Smooth muscle cell of the brain vasculature (primary cell): ENCODE results near the gene EYS.

Source experiments
- DNase-seq: peaks from one replicate; pipeline ENCODE4 v3.0.0-alpha.2; 2012; ENCODE audit warnings: low read depth, low spot score

The EYS gene

DNA sequence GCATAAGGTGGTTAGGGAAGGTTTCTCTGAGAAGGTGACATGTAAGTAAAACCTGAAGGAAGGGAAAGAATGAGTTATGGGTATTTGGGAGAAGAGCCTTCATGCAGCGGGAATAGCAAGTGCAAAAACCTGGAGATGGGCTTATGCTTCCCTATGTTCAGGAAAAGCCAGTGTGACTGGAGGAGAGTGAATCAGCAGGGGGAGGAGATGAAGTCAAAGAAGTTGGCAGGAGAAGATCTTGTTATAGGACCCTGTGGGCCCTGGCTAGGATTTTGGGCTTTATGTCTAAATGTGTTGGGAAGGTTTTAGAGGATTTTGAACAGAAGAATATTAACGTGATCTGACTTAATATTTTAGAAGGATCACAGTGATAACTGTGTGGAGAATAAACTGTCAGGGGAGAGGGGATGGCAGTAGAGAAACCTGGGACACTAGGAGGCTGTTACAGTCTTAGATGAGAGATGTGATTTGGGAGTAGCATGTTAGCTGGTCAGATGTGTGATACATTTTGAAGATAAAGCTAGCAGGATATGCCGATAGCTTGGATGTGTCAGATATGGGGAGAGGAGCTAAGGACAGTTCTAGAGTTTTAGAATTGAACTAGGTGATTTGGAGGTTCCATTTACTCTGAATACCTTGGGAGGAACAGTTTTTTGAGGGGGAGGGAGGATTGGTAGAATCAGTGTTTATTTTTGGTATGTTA is 2030.5 kb downstream of the EYS start:
- no peak for DNase-seq

DNA sequence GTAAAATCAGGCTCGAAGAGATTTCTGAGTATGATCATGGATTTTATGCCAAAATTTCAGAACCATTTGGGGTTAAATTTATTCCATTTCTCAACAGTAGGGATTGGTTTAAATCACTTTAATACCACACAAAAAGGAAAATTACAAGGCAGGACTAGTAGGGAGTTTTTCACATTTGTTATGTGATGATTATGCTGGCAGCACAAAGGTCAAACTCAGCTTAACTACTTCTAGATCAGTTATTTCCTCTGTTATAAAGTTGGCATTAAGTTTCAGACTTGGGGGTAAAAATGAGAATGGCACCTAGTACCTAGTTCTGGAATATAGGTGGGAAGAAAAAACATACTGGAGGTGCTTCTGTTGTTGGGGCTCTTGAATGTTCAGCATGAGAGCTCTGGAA is 2031.9 kb downstream of the EYS start:
- DNase-seq, result no peak

DNA sequence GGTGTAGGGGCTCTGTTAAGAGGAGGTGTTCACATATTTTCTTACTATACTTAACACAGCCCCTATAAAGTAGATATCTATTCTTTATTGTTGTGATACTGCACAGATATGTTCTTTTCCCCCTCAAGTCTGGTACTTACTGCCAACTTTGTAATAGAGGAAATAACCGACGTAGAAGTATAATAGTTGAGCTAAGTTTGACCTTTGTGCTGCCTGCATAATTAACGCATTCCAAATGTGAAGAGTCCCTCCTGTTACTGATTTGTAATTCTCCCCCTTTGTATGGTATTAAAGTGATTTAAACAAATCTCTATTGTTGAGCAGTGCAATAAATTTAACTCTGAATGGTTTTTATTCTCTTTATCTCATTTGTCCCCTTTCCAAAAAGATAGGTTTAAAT is 2032.4 kb downstream of the EYS start:
- no peak for DNase-seq

DNA sequence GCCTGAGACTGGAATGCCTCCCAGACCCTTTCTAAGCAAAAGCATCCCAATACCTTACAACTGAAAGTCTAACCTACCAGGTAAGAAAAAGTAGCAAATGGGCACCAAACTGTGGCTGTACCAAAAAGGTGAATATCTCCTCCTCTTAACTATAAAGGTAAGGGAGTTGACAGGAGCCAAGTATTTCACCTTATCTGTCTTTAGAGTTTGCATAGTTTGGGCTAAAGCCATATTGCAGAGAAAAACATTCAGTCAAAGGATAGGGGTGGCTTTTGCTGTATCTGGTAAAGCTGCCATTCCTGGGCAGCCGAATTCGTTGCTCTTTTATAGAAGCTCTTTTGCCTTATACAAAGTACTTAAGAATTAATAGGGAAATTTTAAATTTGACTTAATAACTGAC is 2033.3 kb downstream of the EYS start:
- no peak for DNase-seq

DNA sequence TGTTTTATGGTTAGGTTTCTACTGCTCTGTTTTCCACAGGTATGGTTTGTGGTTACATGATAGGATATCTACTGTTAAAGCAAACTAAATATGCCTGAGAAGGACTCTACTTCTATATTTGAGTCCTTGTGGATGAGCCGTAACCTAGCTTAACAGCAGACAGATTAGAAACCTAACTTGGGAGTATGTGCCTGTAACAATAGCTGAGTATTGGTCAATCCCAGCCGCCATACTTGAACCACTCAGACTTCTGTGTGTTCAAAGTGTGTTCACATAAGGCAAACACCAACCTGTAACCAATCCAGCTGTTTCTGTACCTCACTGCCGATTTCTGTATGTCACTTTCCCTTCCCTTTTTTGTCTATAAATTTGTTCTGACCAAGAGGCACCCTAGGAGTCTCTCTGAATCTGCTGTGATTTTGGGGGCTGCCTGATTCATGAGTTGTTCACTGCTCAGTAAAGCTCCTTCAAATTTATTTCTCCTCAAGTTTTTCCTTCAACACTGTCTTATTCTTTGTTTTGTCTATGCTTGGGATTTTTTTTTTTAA is 2034.4 kb downstream of the EYS start:
- DNase-seq, result no peak

DNA sequence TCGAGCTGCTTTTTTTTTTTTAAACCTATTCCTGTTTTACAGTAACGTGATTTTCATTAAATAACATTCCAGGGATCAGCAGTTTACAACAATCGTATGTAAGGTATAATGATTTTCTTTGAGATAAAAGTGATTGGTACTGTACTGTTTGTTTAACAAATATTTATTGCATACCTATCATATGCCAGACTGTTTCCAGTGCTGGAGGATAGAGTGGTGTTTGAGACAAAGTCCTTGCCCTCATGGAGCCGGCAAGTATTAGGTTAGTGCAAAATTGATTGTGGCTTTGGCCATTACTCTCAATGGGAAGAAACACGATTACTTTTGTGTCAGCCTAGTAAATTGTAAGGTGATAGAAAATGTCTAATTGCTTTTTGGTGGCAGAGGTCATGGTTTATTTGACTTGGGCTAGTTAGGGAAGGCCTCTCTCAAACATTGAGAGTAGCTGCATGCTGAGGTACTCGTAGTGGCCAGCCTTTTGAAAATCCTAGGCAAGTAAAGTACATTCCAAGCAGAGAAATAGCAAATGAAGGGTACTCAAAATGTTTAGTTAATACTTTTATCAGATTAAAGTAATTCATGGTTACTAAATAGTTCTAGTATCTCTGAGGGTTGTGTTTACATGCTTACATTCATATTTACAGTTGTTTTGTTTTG is 2035.8 kb downstream of the EYS start:
- DNase-seq, result no peak
